IMR-90 (cell line): ENCODE measurements around the gene TRABD. TPM values are rescaled to one million over a fixed set of nuclear protein-coding genes. Genes with fewer than 3 reads are reported as not detected.

Source experiments
- ATAC-seq: fragments of 200-7000 bp; cut with Tn5 transposase; 2 replicates; pipeline ENCODE4 v1.9.1; 2020; ENCODE audit warnings: low read depth, mild to moderate bottlenecking, moderate library complexity
- BruUV-seq: library from RNA; stranded (reverse); fragments of 400-500 nt; replicated peaks from 2 replicates; lab custom pipeline; 2021; lab: Mats Ljungman, UMichigan
- CTCF ChIA-PET: fragments of 300-600 bp; formaldehyde crosslinking; extraction: SDS; loops from one replicate; lab custom pipeline; 2021; ENCODE audit warnings: antibody characterized with exemption; lab: Yijun Ruan, JAX
- POLR2A ChIA-PET: fragments of 300-600 bp; sonication (Branson Sonifier 250); formaldehyde crosslinking; loops from one replicate; lab custom pipeline; 2022; ENCODE audit warnings: antibody characterized with exemption; ENCODE audit not compliant: unreplicated experiment; lab: Charles Lee
- DNase-seq: peaks from one replicate; pipeline ENCODE4 v3.0.0; 2013
- H2AFZ ChIP-seq: replicated peaks from 2 replicates; pipeline ENCODE3; 2013; ENCODE audit warnings: low read length, mild to moderate bottlenecking; ENCODE audit not compliant: poor library complexity
- H2AK5ac ChIP-seq: 2 replicates; pipeline ENCODE4 v1.6.1; 2013; ENCODE audit warnings: low read depth, low read length, inconsistent platforms
- H2AK9ac ChIP-seq: replicated peaks from 2 replicates; pipeline ENCODE3; 2013; ENCODE audit warnings: mild to moderate bottlenecking, low read depth, low read length, moderate library complexity; ENCODE audit not compliant: poor library complexity
- H2BK120ac ChIP-seq: 2 replicates; pipeline ENCODE4 v1.6.1; 2013; ENCODE audit warnings: low read depth, low read length, inconsistent platforms
- H2BK15ac ChIP-seq: 3 replicates; pipeline ENCODE4 v1.6.1; 2013; ENCODE audit warnings: low read depth, low read length, inconsistent platforms
- H2BK20ac ChIP-seq: 2 replicates; pipeline ENCODE4 v1.6.1; 2013; ENCODE audit warnings: low read depth, mild to moderate bottlenecking, inconsistent platforms, low read length, moderate library complexity
- H2BK5ac ChIP-seq: 2 replicates; pipeline ENCODE4 v1.6.1; 2013; ENCODE audit warnings: mild to moderate bottlenecking, low read depth, low read length, inconsistent platforms; ENCODE audit not compliant: poor library complexity, severe bottlenecking
- H3K14ac ChIP-seq: replicated peaks from 2 replicates; pipeline ENCODE4 v1.6.1; 2013; ENCODE audit warnings: low read depth, low read length, inconsistent platforms
- H3K18ac ChIP-seq: 2 replicates; pipeline ENCODE4 v1.6.1; 2013; ENCODE audit warnings: low read depth, low read length, control low read depth
- H3K23ac ChIP-seq: 2 replicates; pipeline ENCODE4 v1.6.1; 2013; ENCODE audit warnings: low read depth, low read length, inconsistent platforms
- H3K27ac ChIP-seq: 2 replicates; pipeline ENCODE4 v1.5.1; 2013; ENCODE audit warnings: mild to moderate bottlenecking, control low read depth, low read length; ENCODE audit not compliant: insufficient read depth
- H3K27me3 ChIP-seq: 2 replicates; pipeline ENCODE4 v1.6.1; 2013; ENCODE audit warnings: low read length; ENCODE audit not compliant: control insufficient read depth, insufficient read depth
- H3K36me3 ChIP-seq: 2 replicates; pipeline ENCODE4 v1.6.1; 2013; ENCODE audit warnings: low read length, mixed read lengths; ENCODE audit not compliant: control insufficient read depth, insufficient read depth
- H3K4ac ChIP-seq: 2 replicates; pipeline ENCODE4 v1.6.1; 2013; ENCODE audit warnings: low read depth, low read length, inconsistent platforms
- H3K4me1 ChIP-seq: 2 replicates; pipeline ENCODE4 v1.6.1; 2013; ENCODE audit warnings: low read length, mixed read lengths; ENCODE audit not compliant: control insufficient read depth, insufficient read depth
- H3K4me2 ChIP-seq: 2 replicates; pipeline ENCODE4 v1.6.1; 2013; ENCODE audit warnings: low read depth, mild to moderate bottlenecking, control low read depth, low read length, moderate library complexity
- H3K4me3 ChIP-seq: 2 replicates; pipeline ENCODE4 v1.5.1; 2013; ENCODE audit warnings: low read depth, mild to moderate bottlenecking, control low read depth, low read length, moderate library complexity; ENCODE audit not compliant: insufficient read depth
- H3K56ac ChIP-seq: 2 replicates; pipeline ENCODE4 v1.6.1; 2013; ENCODE audit warnings: low read length, inconsistent platforms; ENCODE audit not compliant: insufficient read depth; ENCODE audit errors: extremely low read depth
- H3K79me1 ChIP-seq, 2 experiments: 2 replicates each; pipeline ENCODE4 v1.6.1; 2013; ENCODE audit warnings: low read length in 2 of 2, inconsistent platforms in 1 of 2, low read depth in 1 of 2
- H3K9ac ChIP-seq: 2 replicates; pipeline ENCODE4 v1.6.1; 2013; ENCODE audit warnings: low read depth, low read length, control low read depth
- H3K9me1 ChIP-seq: 2 replicates; pipeline ENCODE4 v1.6.1; 2013; ENCODE audit warnings: low read length, inconsistent platforms; ENCODE audit not compliant: insufficient read depth
- H3K9me3 ChIP-seq: 2 replicates; pipeline ENCODE4 v1.6.1; 2013; ENCODE audit warnings: low read length; ENCODE audit not compliant: control insufficient read depth, insufficient read depth
- H4K20me1 ChIP-seq: 2 replicates; pipeline ENCODE4 v1.6.1; 2013; ENCODE audit warnings: low read length, inconsistent platforms; ENCODE audit not compliant: insufficient read depth
- H4K5ac ChIP-seq: 2 replicates; pipeline ENCODE4 v1.6.1; 2013; ENCODE audit warnings: mild to moderate bottlenecking, low read depth, low read length, control low read depth
- H4K8ac ChIP-seq, 2 experiments: 2 replicates each; pipeline ENCODE4 v1.6.1; 2013; ENCODE audit warnings: low read depth in 2 of 2, low read length in 2 of 2, control low read depth in 1 of 2, inconsistent platforms in 1 of 2
- H4K91ac ChIP-seq: 2 replicates; pipeline ENCODE4 v1.6.1; 2013; ENCODE audit warnings: low read depth, low read length, inconsistent platforms; ENCODE audit not compliant: insufficient read depth
- FOS ChIP-seq: fragments of 150-350 bp; IDR thresholded peaks from 2 replicates; pipeline ENCODE4 v1.6.1; 2016; ENCODE audit warnings: low read depth, low read length
- MXI1 ChIP-seq: IDR thresholded peaks from 2 replicates; pipeline ENCODE4 v1.6.1; 2012; ENCODE audit warnings: low read depth, mild to moderate bottlenecking, low read length, moderate library complexity, borderline replicate concordance
- WGBS, 2 experiments: methylation state at CpG; one replicate each; pipeline versions ENCODE4 v1.1.5 to v1.1.7; 2013; ENCODE audit warnings: missing lambda C conversion rate in 2 of 2; ENCODE audit not compliant: insufficient read length in 1 of 2; ENCODE audit errors: extremely low coverage in 2 of 2; 5-methylcytosine and 5-hydroxymethylcytosine counted together
- dilution Hi-C: fragments of 300-500 bp; cut with HindIII; formaldehyde crosslinking; loops from one replicate; pipeline ENCODE4 v1.14.3; 2018; ENCODE audit warnings: low sequenced_read_pairs; ENCODE audit not compliant: unreplicated experiment
- in situ Hi-C: fragments of 300-500 bp; cut with MboI; formaldehyde crosslinking; loops from 3 replicates; pipeline ENCODE4 v1.14.3; 2019; ENCODE audit warnings: low sequenced_read_pairs, inconsistent platforms, mixed read lengths
- intact Hi-C: fragments of 100-400 bp; cut with micrococcal nuclease; formaldehyde crosslinking; loops from 2 replicates; pipeline ENCODE4 v1.10.0; 2022
- polyA plus RNA-seq, 3 experiments: library from polyadenylated mRNA; depleted of rRNA; stranded (reverse); fragments of >200 nt; gene quantifications; 2 replicates each; pipeline ENCODE4 v1.2.3, GENCODE V29; 2012; ENCODE audit warnings: low replicate concordance in 1 of 3
- total RNA-seq: library from RNA; depleted of rRNA; stranded (reverse); fragments of >200 nt; gene quantifications from 2 replicates; pipeline ENCODE4 v1.2.3, GENCODE V29; 2012

Gene TRABD
- total and polyA plus RNA-seq, 2 of the 4 experiments (the other 2 are of a cell fraction): 13.4 to 42.7 TPM

- no TSS peak for BruUV-seq
- Histone ChIP-seq H3K9ac (peak overlapping the region; percentile 69), H4K8ac (0 out of 4 replicates have a peak overlapping the region, but pooled peaks of 1 of the 2 experiments have one; percentile 65), H4K91ac (no peak overlapping the region), H3K27ac (peak overlapping the region; percentile 68; the same call in 1 of the 2 replicates), H4K20me1 (peaks cover 13% of the 10 kb centered on the region), H3K14ac (no peak overlapping the region), H3K79me1 (peaks cover 41 to 51% of the 10 kb centered on the region in 2 experiments), H2BK15ac (no peak overlapping the region), H2BK20ac (no peak overlapping the region), H3K9me3 (no peaks in the 10 kb centered on the region), H2AK5ac (no peak overlapping the region), H3K56ac (no peak overlapping the region), H3K4me1 (peaks cover 4% of the 10 kb centered on the region; the same call in 1 of the 2 replicates), H4K5ac (no peak overlapping the region), H3K23ac (peak overlapping the region; percentile 31), H2BK120ac (no peak overlapping the region), H3K4me2 (peak overlapping the region; percentile 93), H3K4ac (peak overlapping the region; percentile 42; the same call in 1 of the 2 replicates), H3K9me1 (0 out of 2 replicates have a peak, but pooled peaks cover 2% of the 10 kb centered on the region), H3K36me3 (peaks cover 22% of the 10 kb centered on the region), H3K18ac (no peak overlapping the region), H3K27me3 (no peaks in the 10 kb centered on the region), H2AK9ac (peak overlapping the region; percentile 96), H2BK5ac (peak overlapping the region; percentile 56), H2AFZ (peak overlapping the region; percentile 94), H3K4me3 (peak overlapping the region; percentile 92)
- dilution Hi-C loops: no loop called here
- POLR2A ChIA-PET: no interaction called here
- in situ Hi-C loops: loop anchor here (25.0 kb wide), 1 partner anchor 389 kb away; no protein-coding TSS in a partner anchor
- ATAC-seq (peak; percentile 36), DNase-seq (no peak)
- CTCF ChIA-PET: no interaction called here
- intact Hi-C loops: loop anchor here (10.0 kb wide), 1 partner anchor 227 kb away; no protein-coding TSS in a partner anchor
- TF ChIP-seq FOS: no peak
- TF ChIP-seq MXI1: peak; percentile 81; the same call in 1 of the 2 replicates
- WGBS, 2 experiments: 1% methylated on average over 48 of the region's 115 CpGs; no CpG with 5 or more reads in 1 of the 2 experiments
These were observed 15.7 kb downstream of the TRABD start for GRCh38 chr22:50201191-50202129.
